GM11168 (cell line): ENCODE measurements around the gene RPS3.

Source experiments
- in situ Hi-C: fragments of 300-500 bp; cut with MboI; formaldehyde crosslinking; loops from one replicate; pipeline ENCODE4 v1.12.0; 2022; ENCODE audit warnings: low sequenced_read_pairs; ENCODE audit not compliant: unreplicated experiment

RPS3 gene

GRCh38 chr11:75450826-75451821 is 51.8 kb downstream of the RPS3 start:
- in situ Hi-C loops = no loop called here

DNA sequence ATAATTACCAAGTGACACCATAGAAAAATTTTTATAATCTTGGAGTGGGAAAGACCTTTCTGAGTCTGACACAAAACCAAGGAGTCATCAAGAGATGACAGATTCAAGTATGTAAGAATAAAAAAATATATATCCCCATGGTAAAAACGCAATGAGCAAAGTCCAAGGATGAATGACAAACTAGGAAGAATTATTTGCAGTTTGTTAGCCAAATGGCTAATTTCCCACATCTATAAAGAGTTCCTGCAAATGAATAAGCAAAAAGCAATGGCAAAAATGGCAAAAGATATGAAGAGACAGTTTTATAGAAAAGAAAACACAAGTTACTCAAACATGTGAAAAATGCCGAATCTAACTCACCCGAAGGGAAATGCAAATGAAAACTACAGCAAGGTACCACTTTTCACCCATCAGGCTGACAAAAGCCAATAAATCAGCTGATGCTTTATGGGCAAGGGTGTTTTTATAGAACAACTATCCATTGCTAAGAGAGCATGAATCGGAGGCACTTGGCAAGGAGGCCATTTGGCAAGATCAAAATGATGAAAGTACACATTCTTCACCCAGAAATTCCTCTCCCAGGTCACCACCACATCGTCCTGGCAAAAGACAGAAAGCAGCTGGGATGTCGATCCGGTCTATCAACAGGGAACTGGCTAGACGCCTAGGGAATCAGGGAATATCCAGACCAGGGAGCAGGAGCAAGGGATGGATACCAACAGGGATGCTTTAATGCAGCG is 54.8 kb downstream of the RPS3 start:
- in situ Hi-C loops = no loop called here

- in situ Hi-C loops = no loop called here
These were observed 55.7 kb downstream of the RPS3 start for GRCh38 chr11:75454987-75455386.
